ENCODE data around the gene CASTOR1. TPM values are rescaled to one million over a fixed set of nuclear protein-coding genes. Genes with fewer than 3 reads are reported as not detected.

The CASTOR1 gene
- polyA plus RNA-seq, 4 donors: 9.6 to 13.7 (median 10.5) TPM

GRCh38 chr22:30320021-30320556, 30.8 kb upstream of the CASTOR1 start:
- no peak for DNase-seq (ENCODE audit: low read depth in 4 of 4, low spot score in 3 of 4)

- no peak for DNase-seq (ENCODE audit: low read depth in 4 of 4, low spot score in 3 of 4)
Observed at GRCh38 chr22:30318799-30319419, 29.6 kb upstream of the CASTOR1 start.

- no peak for DNase-seq (ENCODE audit: low read depth in 4 of 4, low spot score in 3 of 4)
Observed at GRCh38 chr22:30317778-30318177, 28.5 kb upstream of the CASTOR1 start.

GRCh38 chr22:30315962-30316576, 26.8 kb upstream of the CASTOR1 start:
- DNase-seq (ENCODE audit: low read depth in 4 of 4, low spot score in 3 of 4): no peak

GRCh38 chr22:30314915-30315314, 25.6 kb upstream of the CASTOR1 start:
- no peak for DNase-seq (ENCODE audit: low read depth in 4 of 4, low spot score in 3 of 4)

GRCh38 chr22:30313527-30314363, 24.4 kb upstream of the CASTOR1 start:
- DNase-seq (ENCODE audit: low read depth in 4 of 4, low spot score in 3 of 4): no peak

GRCh38 chr22:30312053-30312452, 22.7 kb upstream of the CASTOR1 start:
- no peak for DNase-seq (ENCODE audit: low read depth in 4 of 4, low spot score in 3 of 4)

- DNase-seq (ENCODE audit: low read depth in 4 of 4, low spot score in 3 of 4): no peak
Observed at GRCh38 chr22:30310881-30311771, 21.8 kb upstream of the CASTOR1 start.

- no peak for DNase-seq (ENCODE audit: low read depth in 4 of 4, low spot score in 3 of 4)
Observed at GRCh38 chr22:30309951-30310741, 20.8 kb upstream of the CASTOR1 start.

GRCh38 chr22:30308518-30309230, 19.4 kb upstream of the CASTOR1 start:
- DNase-seq (ENCODE audit: low read depth in 4 of 4, low spot score in 3 of 4): no peak

- DNase-seq (ENCODE audit: low read depth in 4 of 4, low spot score in 3 of 4): no peak
Observed at GRCh38 chr22:30308093-30308492, 18.8 kb upstream of the CASTOR1 start.

GRCh38 chr22:30307041-30307574, 17.8 kb upstream of the CASTOR1 start:
- DNase-seq (ENCODE audit: low read depth in 4 of 4, low spot score in 3 of 4): no peak

- no peak for DNase-seq (ENCODE audit: low read depth in 4 of 4, low spot score in 3 of 4)
Observed at GRCh38 chr22:30306627-30307011, 17.3 kb upstream of the CASTOR1 start.

GRCh38 chr22:30305906-30306626, 16.8 kb upstream of the CASTOR1 start:
- no peak for DNase-seq (ENCODE audit: low read depth in 4 of 4, low spot score in 3 of 4)

GRCh38 chr22:30305519-30305905, 16.2 kb upstream of the CASTOR1 start:
- DNase-seq (ENCODE audit: low read depth in 4 of 4, low spot score in 3 of 4): no peak

GRCh38 chr22:30304495-30305244, 15.4 kb upstream of the CASTOR1 start:
- no peak for DNase-seq (ENCODE audit: low read depth in 4 of 4, low spot score in 3 of 4)

- no peak for DNase-seq (ENCODE audit: low read depth in 4 of 4, low spot score in 3 of 4)
Observed at GRCh38 chr22:30302810-30303138, 13.5 kb upstream of the CASTOR1 start.

Data from right renal pelvis (tissue), 4 donors.